PC-3 (cell line): ENCODE data around the gene CNOT8. TPM values are rescaled to one million over a fixed set of nuclear protein-coding genes. Genes with fewer than 3 reads are reported as not detected.

Experiments
- ATAC-seq: fragments of 200-7000 bp; cut with Tn5 transposase; 2 replicates; pipeline ENCODE4 v1.9.1; 2020; ENCODE audit warnings: mild to moderate bottlenecking, moderate library complexity
- BruUV-seq: library from RNA; stranded (reverse); fragments of 400-500 nt; replicated peaks from 2 replicates; lab custom pipeline; 2021; lab: Mats Ljungman, UMichigan
- CTCF ChIA-PET: fragments of 300-600 bp; sonication (Branson Sonifier 250); formaldehyde crosslinking; loops from one replicate; lab custom pipeline; 2022; ENCODE audit warnings: antibody characterized with exemption; lab: Charles Lee
- POLR2A ChIA-PET: fragments of 300-600 bp; sonication (Branson Sonifier 250); formaldehyde crosslinking; loops from one replicate; lab custom pipeline; 2022; ENCODE audit warnings: antibody characterized with exemption; ENCODE audit not compliant: unreplicated experiment; lab: Charles Lee
- DNase-seq: peaks from one replicate; pipeline ENCODE4 v3.0.0-alpha.2; 2015
- H2AFZ ChIP-seq: fragments of 300-600 bp; sonication (generic); 2 replicates; pipeline ENCODE4 v1.6.0; 2016; ENCODE audit warnings: antibody characterized with exemption, low read length
- H3F3A ChIP-seq: fragments of 300-600 bp; sonication (generic); one replicate; pipeline ENCODE4 v1.6.0; 2017; ENCODE audit warnings: antibody characterized with exemption, low read length, control low read depth, mild to moderate bottlenecking; ENCODE audit not compliant: unreplicated experiment
- H3K27ac ChIP-seq: fragments of 300-600 bp; sonication (generic); 2 replicates; pipeline ENCODE4 v1.5.1; 2016; ENCODE audit warnings: mild to moderate bottlenecking, low read length
- H3K27me3 ChIP-seq: fragments of 300-600 bp; sonication (generic); 2 replicates; pipeline ENCODE4 v1.6.1; 2016; ENCODE audit warnings: low read length, mixed read lengths
- H3K36me3 ChIP-seq: fragments of 300-600 bp; sonication (generic); 2 replicates; pipeline ENCODE4 v1.6.1; 2016; ENCODE audit warnings: low read depth, mixed run types, low read length, mixed read lengths
- H3K4me1 ChIP-seq: fragments of 300-600 bp; sonication (generic); 2 replicates; pipeline ENCODE4 v1.5.1; 2016; ENCODE audit warnings: low read length; ENCODE audit not compliant: insufficient read depth
- H3K4me2 ChIP-seq: fragments of 300-600 bp; sonication (generic); 2 replicates; pipeline ENCODE4 v1.6.0; 2016; ENCODE audit warnings: low read length
- H3K4me3 ChIP-seq: fragments of 300-600 bp; sonication (generic); 2 replicates; pipeline ENCODE4 v1.5.1; 2016; ENCODE audit warnings: mild to moderate bottlenecking, low read length, mixed read lengths
- H3K79me2 ChIP-seq: fragments of 300-600 bp; sonication (generic); 2 replicates; pipeline ENCODE4 v1.6.1; 2017; ENCODE audit warnings: low read length, mixed read lengths
- H3K9ac ChIP-seq: fragments of 300-600 bp; sonication (generic); 2 replicates; pipeline ENCODE4 v1.6.0; 2016; ENCODE audit warnings: mild to moderate bottlenecking, low read length
- H3K9me2 ChIP-seq: fragments of 300-600 bp; sonication (generic); replicated peaks from 2 replicates; pipeline ENCODE4 v1.6.1; 2016; ENCODE audit warnings: mixed run types, low read length, mixed read lengths
- H3K9me3 ChIP-seq: fragments of 300-600 bp; sonication (generic); 2 replicates; pipeline ENCODE4 v1.6.1; 2016; ENCODE audit warnings: low read length, mixed read lengths
- H4K20me1 ChIP-seq: fragments of 300-600 bp; sonication (generic); 2 replicates; pipeline ENCODE4 v1.6.1; 2016; ENCODE audit warnings: low read length, mixed read lengths
- EZH2 ChIP-seq: fragments of 300-600 bp; sonication (generic); IDR thresholded peaks from one replicate; pipeline ENCODE4 v1.6.1; 2017; ENCODE audit warnings: antibody characterized with exemption, mild to moderate bottlenecking, low read length; ENCODE audit not compliant: unreplicated experiment
- EZH2phosphoT487 ChIP-seq: fragments of 300-600 bp; sonication (generic); IDR thresholded peaks from 2 replicates; pipeline ENCODE4 v1.6.1; 2018; ENCODE audit warnings: mild to moderate bottlenecking, antibody characterized with exemption, low read length, borderline replicate concordance
- intact Hi-C: fragments of 100-400 bp; cut with micrococcal nuclease; formaldehyde crosslinking; loops from 2 replicates; pipeline ENCODE4 v1.9.0; 2023
- total RNA-seq: library from RNA; depleted of rRNA; stranded (reverse); fragments of >200 nt; gene quantifications from 2 replicates; pipeline ENCODE4 v1.2.3, GENCODE V29; 2014
- TF ChIP-seq, protein P1 (sequence below): fragments of 300-600 bp; sonication (generic); conservative IDR thresholded peaks from 2 replicates; pipeline ENCODE4 v1.5.1; 2017; ENCODE audit warnings: antibody characterized with exemption, low read depth, mild to moderate bottlenecking, low read length

CNOT8 gene
- total RNA-seq, 1 experiment from 2014 or later = 26.2 TPM

DNA sequence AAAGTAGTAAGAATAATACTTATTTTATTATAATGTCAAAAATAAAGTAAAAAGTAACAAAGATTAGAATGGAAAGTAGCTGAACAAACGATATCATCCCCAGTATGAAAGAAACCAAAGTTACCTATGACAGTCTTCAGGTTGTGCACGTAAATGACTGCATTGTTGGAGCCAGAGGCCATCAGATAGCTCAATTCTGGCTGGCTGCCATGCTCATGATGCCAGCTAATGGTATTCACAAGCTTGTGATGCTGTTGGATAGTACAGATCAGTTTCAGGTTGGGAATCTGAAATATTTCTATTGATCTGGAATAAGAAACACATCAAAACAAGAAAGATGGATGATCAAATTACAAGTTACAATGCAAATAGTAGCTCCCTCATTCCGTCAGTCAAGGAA, 58.4 kb downstream of the CNOT8 start:
- POLR2A ChIA-PET = no interaction called here

GRCh38 chr5:154917757-154918156, 59.3 kb downstream of the CNOT8 start:
- ChIA-PET POLR2A (no interaction called here), CTCF (no interaction called here)
- Histone ChIP-seq H3K4me3 (no peak overlapping the region), H3K79me2 (no peaks in the 10 kb centered on the region), H3F3A (no peaks in the 10 kb centered on the region), H3K4me1 (no peaks in the 10 kb centered on the region), H3K9ac (no peak overlapping the region), H2AFZ (no peak overlapping the region), H3K27me3 (no peaks in the 10 kb centered on the region), H3K9me3 (no peaks in the 10 kb centered on the region), H3K4me2 (no peak overlapping the region), H3K36me3 (peaks cover 24% of the 10 kb centered on the region), H4K20me1 (no peaks in the 10 kb centered on the region), H3K27ac (no peak overlapping the region), H3K9me2 (no peaks in the 10 kb centered on the region)
- no TSS peak for BruUV-seq
- intact Hi-C loops = no loop called here
- TF ChIP-seq, protein P1, sequence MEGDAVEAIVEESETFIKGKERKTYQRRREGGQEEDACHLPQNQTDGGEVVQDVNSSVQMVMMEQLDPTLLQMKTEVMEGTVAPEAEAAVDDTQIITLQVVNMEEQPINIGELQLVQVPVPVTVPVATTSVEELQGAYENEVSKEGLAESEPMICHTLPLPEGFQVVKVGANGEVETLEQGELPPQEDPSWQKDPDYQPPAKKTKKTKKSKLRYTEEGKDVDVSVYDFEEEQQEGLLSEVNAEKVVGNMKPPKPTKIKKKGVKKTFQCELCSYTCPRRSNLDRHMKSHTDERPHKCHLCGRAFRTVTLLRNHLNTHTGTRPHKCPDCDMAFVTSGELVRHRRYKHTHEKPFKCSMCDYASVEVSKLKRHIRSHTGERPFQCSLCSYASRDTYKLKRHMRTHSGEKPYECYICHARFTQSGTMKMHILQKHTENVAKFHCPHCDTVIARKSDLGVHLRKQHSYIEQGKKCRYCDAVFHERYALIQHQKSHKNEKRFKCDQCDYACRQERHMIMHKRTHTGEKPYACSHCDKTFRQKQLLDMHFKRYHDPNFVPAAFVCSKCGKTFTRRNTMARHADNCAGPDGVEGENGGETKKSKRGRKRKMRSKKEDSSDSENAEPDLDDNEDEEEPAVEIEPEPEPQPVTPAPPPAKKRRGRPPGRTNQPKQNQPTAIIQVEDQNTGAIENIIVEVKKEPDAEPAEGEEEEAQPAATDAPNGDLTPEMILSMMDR = no peak
- ATAC-seq (no peak), DNase-seq (no peak)

More for the DNA sequence above, 58.4 kb downstream of the CNOT8 start:
- intact Hi-C loops = no loop called here
- ATAC-seq (no peak), DNase-seq (peak; percentile 12)
- H3K27me3 ChIP-seq = no peaks in the 10 kb centered on the region
- no TSS peak for BruUV-seq
- no peaks in the 10 kb centered on the region for H3K9me3 ChIP-seq
- CTCF ChIA-PET = no interaction called here
- no peak for TF ChIP-seq EZH2
- TF ChIP-seq, protein P1 = no peak
- TF ChIP-seq EZH2phosphoT487 = no peak
- no peak overlapping the region for H2AFZ ChIP-seq
- no peak overlapping the region for H3K4me2 ChIP-seq
- no peak overlapping the region for H3K4me3 ChIP-seq
- H3K79me2 ChIP-seq = no peaks in the 10 kb centered on the region
- no peaks in the 10 kb centered on the region for H3K9me2 ChIP-seq
- no peaks in the 10 kb centered on the region for H3K4me1 ChIP-seq
- H3K27ac ChIP-seq = no peak overlapping the region
- no peaks in the 10 kb centered on the region for H3F3A ChIP-seq
- H3K36me3 ChIP-seq = peaks cover 26% of the 10 kb centered on the region
- H3K9ac ChIP-seq = no peak overlapping the region
- H4K20me1 ChIP-seq = no peaks in the 10 kb centered on the region

DNA sequence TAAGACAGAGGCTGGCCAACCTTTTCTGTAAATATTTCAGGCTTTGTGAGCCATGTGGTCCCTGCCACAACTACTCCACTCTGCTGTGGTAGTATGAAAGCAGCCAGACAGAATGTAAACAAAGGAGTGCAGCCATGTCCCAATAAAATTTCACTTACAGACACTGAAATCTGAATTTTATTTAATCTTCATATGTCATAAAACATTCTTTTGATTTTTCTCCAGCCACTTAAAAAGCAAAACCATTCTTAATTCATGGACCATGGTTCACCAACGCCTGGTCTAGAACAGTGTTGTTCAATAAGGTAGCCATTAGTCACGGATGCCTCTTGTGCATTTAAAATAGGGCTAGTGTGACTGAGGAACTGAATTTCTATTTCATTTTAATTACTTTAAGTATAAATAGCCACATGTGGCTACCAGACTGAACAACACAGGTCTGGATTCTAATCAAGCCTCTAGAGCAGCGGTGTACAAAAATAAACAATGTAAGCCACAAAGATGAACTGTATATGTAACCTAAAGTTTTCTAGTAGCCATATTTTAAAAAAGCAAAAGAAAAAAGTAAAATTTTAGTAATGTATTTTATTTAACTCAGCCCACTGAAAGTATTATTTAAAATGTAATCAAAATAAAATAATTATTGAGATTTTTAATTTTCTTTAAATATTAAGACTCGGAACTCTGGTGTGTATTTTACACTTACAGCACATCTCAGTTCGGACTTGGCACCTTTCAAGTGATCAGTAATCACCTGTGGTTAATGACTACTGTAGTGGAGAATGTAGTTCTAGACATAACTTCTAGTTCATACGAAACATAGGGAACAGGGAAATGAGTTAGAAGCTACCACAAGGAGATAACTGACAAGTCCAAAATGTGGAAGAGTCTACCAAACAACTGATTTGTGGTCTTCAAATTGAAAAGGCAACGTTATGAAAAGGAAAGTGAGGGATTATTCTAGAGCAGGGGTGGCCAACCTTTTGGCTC, 65.3 kb downstream of the CNOT8 start:
- H3K36me3 ChIP-seq = peaks cover 35% of the 10 kb centered on the region
- ChIA-PET CTCF (no interaction called here), POLR2A (no interaction called here)
- no TSS peak for BruUV-seq
- H3K9me2 ChIP-seq = no peaks in the 10 kb centered on the region
- DNase-seq (no peak), ATAC-seq (peak; percentile 45)
- no peaks in the 10 kb centered on the region for H4K20me1 ChIP-seq
- no peak overlapping the region for H2AFZ ChIP-seq
- H3K9ac ChIP-seq = no peak overlapping the region
- H3K4me3 ChIP-seq = no peak overlapping the region
- no peak overlapping the region for H3K27ac ChIP-seq
- no peaks in the 10 kb centered on the region for H3K79me2 ChIP-seq
- no peaks in the 10 kb centered on the region for H3F3A ChIP-seq
- TF ChIP-seq, protein P1 = no peak
- TF ChIP-seq EZH2 = no peak
- no peak for TF ChIP-seq EZH2phosphoT487
- no peaks in the 10 kb centered on the region for H3K4me1 ChIP-seq
- intact Hi-C loops = no loop called here
- no peak overlapping the region for H3K4me2 ChIP-seq
- H3K9me3 ChIP-seq = no peaks in the 10 kb centered on the region
- H3K27me3 ChIP-seq = no peaks in the 10 kb centered on the region
